Measurements from ENCODE around the gene WDR82. TPM values are rescaled to one million over a fixed set of nuclear protein-coding genes. Genes with fewer than 3 reads are reported as not detected.
"Not testable (repeated sequence)": the region's sequence is repeated elsewhere in the genome, so short reads cannot be mapped to it uniquely, and the experiment has no call there.

The WDR82 gene
- total and polyA plus RNA-seq, 2 experiments from 2014 or later, result 24.8 to 52.1 TPM

DNA sequence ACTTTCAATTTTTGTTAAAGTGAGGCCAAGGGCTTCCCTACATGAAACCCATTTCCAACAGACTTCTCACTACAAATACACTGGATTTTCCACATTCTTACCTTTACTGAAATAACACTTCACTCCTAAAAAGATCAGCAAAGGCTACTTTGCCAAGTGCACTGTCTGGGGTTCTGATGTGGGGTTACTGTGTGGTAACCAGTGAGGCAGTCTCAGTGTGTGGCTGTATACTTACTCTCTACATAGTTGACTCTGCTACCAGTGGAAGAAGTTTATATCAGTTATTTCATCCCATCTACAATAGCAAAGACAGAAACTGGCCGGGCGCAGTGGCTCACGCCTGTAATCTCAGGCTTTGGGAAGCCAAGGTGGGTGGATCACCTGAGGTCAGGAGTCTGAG lies 5.6 kb downstream of the WDR82 start:
- TF ChIP-seq EZH2phosphoT487 (IDR thresholded peaks at IDR 0.05; ENCODE audit: low read depth, severe bottlenecking, unreplicated experiment) (no peak), EZH2 (IDR thresholded peaks at IDR 0.05; ENCODE audit: borderline replicate concordance) (no peak)
- TF ChIP-seq, protein P1, sequence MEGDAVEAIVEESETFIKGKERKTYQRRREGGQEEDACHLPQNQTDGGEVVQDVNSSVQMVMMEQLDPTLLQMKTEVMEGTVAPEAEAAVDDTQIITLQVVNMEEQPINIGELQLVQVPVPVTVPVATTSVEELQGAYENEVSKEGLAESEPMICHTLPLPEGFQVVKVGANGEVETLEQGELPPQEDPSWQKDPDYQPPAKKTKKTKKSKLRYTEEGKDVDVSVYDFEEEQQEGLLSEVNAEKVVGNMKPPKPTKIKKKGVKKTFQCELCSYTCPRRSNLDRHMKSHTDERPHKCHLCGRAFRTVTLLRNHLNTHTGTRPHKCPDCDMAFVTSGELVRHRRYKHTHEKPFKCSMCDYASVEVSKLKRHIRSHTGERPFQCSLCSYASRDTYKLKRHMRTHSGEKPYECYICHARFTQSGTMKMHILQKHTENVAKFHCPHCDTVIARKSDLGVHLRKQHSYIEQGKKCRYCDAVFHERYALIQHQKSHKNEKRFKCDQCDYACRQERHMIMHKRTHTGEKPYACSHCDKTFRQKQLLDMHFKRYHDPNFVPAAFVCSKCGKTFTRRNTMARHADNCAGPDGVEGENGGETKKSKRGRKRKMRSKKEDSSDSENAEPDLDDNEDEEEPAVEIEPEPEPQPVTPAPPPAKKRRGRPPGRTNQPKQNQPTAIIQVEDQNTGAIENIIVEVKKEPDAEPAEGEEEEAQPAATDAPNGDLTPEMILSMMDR (IDR thresholded peaks at IDR 0.05; ENCODE audit: poor library complexity), result no peak
- DNase-seq (ENCODE audit: low spot score), result no peak
- Histone ChIP-seq H2AFZ (no peak overlapping the region), H3K4me3 (no peak overlapping the region), H3K79me2 (peaks cover 100% of the 10 kb centered on the region), H3K4me2 (no peak overlapping the region), H3K4me1 (ENCODE audit: insufficient read depth) (peaks cover 31% of the 10 kb centered on the region), H3K9me2 (replicated peaks; ENCODE audit: insufficient read depth) (no peaks in the 10 kb centered on the region), H3K27me3 (no peaks in the 10 kb centered on the region), H4K20me1 (ENCODE audit: insufficient read depth, poor library complexity, severe bottlenecking) (peaks cover 100% of the 10 kb centered on the region), H3K27ac (no peak overlapping the region), H3K36me3 (replicated peaks; ENCODE audit: insufficient read depth, low read depth) (no peaks in the 10 kb centered on the region), H3K9me3 (ENCODE audit: low read depth) (no peaks in the 10 kb centered on the region)
- WGBS (ENCODE audit: low lambda C conversion rate, missing lambda C conversion rate), result 93% methylated on average over 3 of the region's 3 CpGs

DNA sequence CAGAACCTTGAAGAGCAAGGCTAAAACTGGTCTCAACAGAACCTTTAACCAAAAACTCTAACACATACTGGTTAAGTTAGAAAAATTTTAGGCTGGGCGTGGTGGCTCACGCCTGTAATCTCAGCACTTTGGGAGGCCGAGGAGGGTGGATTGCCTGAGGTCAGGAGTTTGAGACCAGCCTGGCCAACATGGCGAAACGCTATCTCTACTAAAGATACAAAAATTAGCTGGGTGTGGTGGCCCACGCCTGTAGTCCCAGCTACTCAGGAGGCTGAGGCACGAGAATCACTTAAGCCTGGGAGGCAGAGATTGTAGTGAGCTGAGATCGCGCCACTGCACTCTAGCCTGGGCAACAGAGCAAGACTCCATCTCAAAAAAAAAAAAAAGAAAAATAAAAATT lies 6.3 kb downstream of the WDR82 start:
- DNase-seq (ENCODE audit: low spot score); H3K4me3 ChIP-seq; H3K9me3 ChIP-seq (ENCODE audit: low read depth); H3K27me3 ChIP-seq; H3K4me2 ChIP-seq; H3K36me3 ChIP-seq (replicated peaks; ENCODE audit: insufficient read depth, low read depth); H2AFZ ChIP-seq; H3K9me2 ChIP-seq (replicated peaks; ENCODE audit: insufficient read depth): not testable (repeated sequence)
- Histone ChIP-seq H3K79me2 (peaks cover 100% of the 10 kb centered on the region), H3K27ac (peak overlapping the region; percentile 21), H4K20me1 (ENCODE audit: insufficient read depth, poor library complexity, severe bottlenecking) (peaks cover 100% of the 10 kb centered on the region), H3K4me1 (ENCODE audit: insufficient read depth) (peaks cover 31% of the 10 kb centered on the region)
- 91% methylated on average over 9 of the region's 9 CpGs for WGBS (ENCODE audit: low lambda C conversion rate, missing lambda C conversion rate)

DNA sequence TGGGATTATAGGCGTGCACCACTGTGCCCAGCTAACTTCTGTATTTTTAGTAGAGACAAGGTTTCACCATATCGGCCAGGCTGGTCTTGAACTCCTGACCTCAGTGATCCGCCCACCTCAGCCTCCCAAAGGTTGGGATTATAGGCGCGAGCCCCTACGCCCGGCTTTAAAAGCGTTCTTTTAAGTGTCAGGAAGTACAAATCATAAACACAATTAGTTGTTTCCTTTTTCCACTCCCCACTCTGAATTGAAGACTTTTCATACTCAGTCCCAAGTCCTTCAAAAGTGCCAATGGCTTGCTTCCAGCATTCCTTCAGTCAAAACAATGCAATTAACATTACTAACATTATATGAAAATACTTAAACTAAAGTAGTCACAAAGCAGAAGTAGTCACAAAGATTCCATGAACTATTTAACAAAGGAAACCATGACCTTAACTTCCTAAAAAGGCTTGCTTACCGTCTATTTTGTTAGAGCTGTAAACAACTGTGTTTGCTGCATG lies 8.1 kb downstream of the WDR82 start:
- TF ChIP-seq, protein P1 (IDR thresholded peaks at IDR 0.05; ENCODE audit: poor library complexity), result no peak
- TF ChIP-seq EZH2phosphoT487 (IDR thresholded peaks at IDR 0.05; ENCODE audit: low read depth, severe bottlenecking, unreplicated experiment) (no peak), EZH2 (IDR thresholded peaks at IDR 0.05; ENCODE audit: borderline replicate concordance) (no peak)
- Histone ChIP-seq H3K79me2 (peaks cover 100% of the 10 kb centered on the region), H3K27me3 (no peaks in the 10 kb centered on the region), H3K36me3 (replicated peaks; ENCODE audit: insufficient read depth, low read depth) (no peaks in the 10 kb centered on the region), H2AFZ (no peak overlapping the region), H3K4me3 (no peak overlapping the region), H3K4me2 (no peak overlapping the region), H3K9me2 (replicated peaks; ENCODE audit: insufficient read depth) (no peaks in the 10 kb centered on the region), H4K20me1 (ENCODE audit: insufficient read depth, poor library complexity, severe bottlenecking) (peaks cover 88% of the 10 kb centered on the region), H3K27ac (peak overlapping the region; percentile 58), H3K4me1 (ENCODE audit: insufficient read depth) (peaks cover 16% of the 10 kb centered on the region), H3K9me3 (ENCODE audit: low read depth) (no peaks in the 10 kb centered on the region)
- no peak for DNase-seq (ENCODE audit: low spot score)
- WGBS (ENCODE audit: low lambda C conversion rate, missing lambda C conversion rate), result 78% methylated on average over 9 of the region's 9 CpGs

DNA sequence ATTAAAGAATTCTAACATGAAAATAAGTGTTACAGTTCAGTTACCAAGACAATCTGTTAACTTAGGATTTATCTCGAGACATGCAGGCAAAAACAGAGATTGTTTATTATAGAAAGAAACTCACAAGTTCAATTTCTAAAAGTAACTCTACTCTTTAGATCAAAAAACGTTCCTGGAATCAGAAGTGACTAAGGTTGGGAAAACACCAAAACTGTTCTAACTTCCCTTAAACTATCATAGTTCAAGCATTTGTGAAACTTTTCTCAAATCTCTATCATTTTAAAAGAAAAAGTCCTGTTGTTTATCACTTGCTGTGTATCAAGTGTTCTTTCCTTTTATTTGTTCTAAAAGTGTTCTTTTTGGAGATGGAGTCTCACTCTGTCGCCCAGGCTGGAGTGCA lies 8.7 kb downstream of the WDR82 start:
- Histone ChIP-seq H3K36me3 (replicated peaks; ENCODE audit: insufficient read depth, low read depth) (peaks cover under 1% of the 10 kb centered on the region), H3K4me2 (no peak overlapping the region), H3K4me1 (ENCODE audit: insufficient read depth) (peaks cover 14% of the 10 kb centered on the region), H3K79me2 (peaks cover 100% of the 10 kb centered on the region), H4K20me1 (ENCODE audit: insufficient read depth, poor library complexity, severe bottlenecking) (peaks cover 84% of the 10 kb centered on the region), H2AFZ (no peak overlapping the region), H3K4me3 (no peak overlapping the region), H3K27ac (peak overlapping the region; percentile 58), H3K9me3 (ENCODE audit: low read depth) (no peaks in the 10 kb centered on the region), H3K9me2 (replicated peaks; ENCODE audit: insufficient read depth) (no peaks in the 10 kb centered on the region), H3K27me3 (no peaks in the 10 kb centered on the region)
- DNase-seq (ENCODE audit: low spot score), result no peak
- WGBS (ENCODE audit: low lambda C conversion rate, missing lambda C conversion rate), result 85% methylated on average over 3 of the region's 3 CpGs
- TF ChIP-seq EZH2phosphoT487 (IDR thresholded peaks at IDR 0.05; ENCODE audit: low read depth, severe bottlenecking, unreplicated experiment) (no peak), EZH2 (IDR thresholded peaks at IDR 0.05; ENCODE audit: borderline replicate concordance) (no peak)
- TF ChIP-seq, protein P1 (IDR thresholded peaks at IDR 0.05; ENCODE audit: poor library complexity), result no peak
